IMR-90 (cell line): Measurements from ENCODE around the gene VPS18. TPM values are rescaled to one million over a fixed set of nuclear protein-coding genes. Genes with fewer than 3 reads are reported as not detected.

Experiments
- ATAC-seq: fragments of 200-7000 bp; cut with Tn5 transposase; 2 replicates; pipeline ENCODE4 v1.9.1; 2020; ENCODE audit warnings: low read depth, mild to moderate bottlenecking, moderate library complexity
- BruUV-seq: library from RNA; stranded (reverse); fragments of 400-500 nt; replicated peaks from 2 replicates; lab custom pipeline; 2021; lab: Mats Ljungman, UMichigan
- CTCF ChIA-PET: fragments of 300-600 bp; formaldehyde crosslinking; extraction: SDS; loops from one replicate; lab custom pipeline; 2021; ENCODE audit warnings: antibody characterized with exemption; lab: Yijun Ruan, JAX
- POLR2A ChIA-PET: fragments of 300-600 bp; sonication (Branson Sonifier 250); formaldehyde crosslinking; loops from one replicate; lab custom pipeline; 2022; ENCODE audit warnings: antibody characterized with exemption; ENCODE audit not compliant: unreplicated experiment; lab: Charles Lee
- DNase-seq: peaks from one replicate; pipeline ENCODE4 v3.0.0; 2013
- H2AFZ ChIP-seq: replicated peaks from 2 replicates; pipeline ENCODE3; 2013; ENCODE audit warnings: low read length, mild to moderate bottlenecking; ENCODE audit not compliant: poor library complexity
- H2AK5ac ChIP-seq: 2 replicates; pipeline ENCODE4 v1.6.1; 2013; ENCODE audit warnings: low read depth, low read length, inconsistent platforms
- H2AK9ac ChIP-seq: replicated peaks from 2 replicates; pipeline ENCODE3; 2013; ENCODE audit warnings: mild to moderate bottlenecking, low read depth, low read length, moderate library complexity; ENCODE audit not compliant: poor library complexity
- H2BK120ac ChIP-seq: 2 replicates; pipeline ENCODE4 v1.6.1; 2013; ENCODE audit warnings: low read depth, low read length, inconsistent platforms
- H2BK15ac ChIP-seq: 3 replicates; pipeline ENCODE4 v1.6.1; 2013; ENCODE audit warnings: low read depth, low read length, inconsistent platforms
- H2BK20ac ChIP-seq: 2 replicates; pipeline ENCODE4 v1.6.1; 2013; ENCODE audit warnings: low read depth, mild to moderate bottlenecking, inconsistent platforms, low read length, moderate library complexity
- H2BK5ac ChIP-seq: 2 replicates; pipeline ENCODE4 v1.6.1; 2013; ENCODE audit warnings: mild to moderate bottlenecking, low read depth, low read length, inconsistent platforms; ENCODE audit not compliant: poor library complexity, severe bottlenecking
- H3K14ac ChIP-seq: replicated peaks from 2 replicates; pipeline ENCODE4 v1.6.1; 2013; ENCODE audit warnings: low read depth, low read length, inconsistent platforms
- H3K18ac ChIP-seq: 2 replicates; pipeline ENCODE4 v1.6.1; 2013; ENCODE audit warnings: low read depth, low read length, control low read depth
- H3K23ac ChIP-seq: 2 replicates; pipeline ENCODE4 v1.6.1; 2013; ENCODE audit warnings: low read depth, low read length, inconsistent platforms
- H3K27ac ChIP-seq: 2 replicates; pipeline ENCODE4 v1.5.1; 2013; ENCODE audit warnings: mild to moderate bottlenecking, control low read depth, low read length; ENCODE audit not compliant: insufficient read depth
- H3K27me3 ChIP-seq: 2 replicates; pipeline ENCODE4 v1.6.1; 2013; ENCODE audit warnings: low read length; ENCODE audit not compliant: control insufficient read depth, insufficient read depth
- H3K36me3 ChIP-seq: 2 replicates; pipeline ENCODE4 v1.6.1; 2013; ENCODE audit warnings: low read length, mixed read lengths; ENCODE audit not compliant: control insufficient read depth, insufficient read depth
- H3K4ac ChIP-seq: 2 replicates; pipeline ENCODE4 v1.6.1; 2013; ENCODE audit warnings: low read depth, low read length, inconsistent platforms
- H3K4me1 ChIP-seq: 2 replicates; pipeline ENCODE4 v1.6.1; 2013; ENCODE audit warnings: low read length, mixed read lengths; ENCODE audit not compliant: control insufficient read depth, insufficient read depth
- H3K4me2 ChIP-seq: 2 replicates; pipeline ENCODE4 v1.6.1; 2013; ENCODE audit warnings: low read depth, mild to moderate bottlenecking, control low read depth, low read length, moderate library complexity
- H3K4me3 ChIP-seq: 2 replicates; pipeline ENCODE4 v1.5.1; 2013; ENCODE audit warnings: low read depth, mild to moderate bottlenecking, control low read depth, low read length, moderate library complexity; ENCODE audit not compliant: insufficient read depth
- H3K56ac ChIP-seq: 2 replicates; pipeline ENCODE4 v1.6.1; 2013; ENCODE audit warnings: low read length, inconsistent platforms; ENCODE audit not compliant: insufficient read depth; ENCODE audit errors: extremely low read depth
- H3K79me1 ChIP-seq, 2 experiments: 2 replicates each; pipeline ENCODE4 v1.6.1; 2013; ENCODE audit warnings: low read length in 2 of 2, inconsistent platforms in 1 of 2, low read depth in 1 of 2
- H3K9ac ChIP-seq: 2 replicates; pipeline ENCODE4 v1.6.1; 2013; ENCODE audit warnings: low read depth, low read length, control low read depth
- H3K9me1 ChIP-seq: 2 replicates; pipeline ENCODE4 v1.6.1; 2013; ENCODE audit warnings: low read length, inconsistent platforms; ENCODE audit not compliant: insufficient read depth
- H3K9me3 ChIP-seq: 2 replicates; pipeline ENCODE4 v1.6.1; 2013; ENCODE audit warnings: low read length; ENCODE audit not compliant: control insufficient read depth, insufficient read depth
- H4K20me1 ChIP-seq: 2 replicates; pipeline ENCODE4 v1.6.1; 2013; ENCODE audit warnings: low read length, inconsistent platforms; ENCODE audit not compliant: insufficient read depth
- H4K5ac ChIP-seq: 2 replicates; pipeline ENCODE4 v1.6.1; 2013; ENCODE audit warnings: mild to moderate bottlenecking, low read depth, low read length, control low read depth
- H4K8ac ChIP-seq, 2 experiments: 2 replicates each; pipeline ENCODE4 v1.6.1; 2013; ENCODE audit warnings: low read depth in 2 of 2, low read length in 2 of 2, control low read depth in 1 of 2, inconsistent platforms in 1 of 2
- H4K91ac ChIP-seq: 2 replicates; pipeline ENCODE4 v1.6.1; 2013; ENCODE audit warnings: low read depth, low read length, inconsistent platforms; ENCODE audit not compliant: insufficient read depth
- CEBPB ChIP-seq: IDR thresholded peaks from 2 replicates; pipeline ENCODE4 v1.6.1; 2012; ENCODE audit warnings: low read depth, low read length, improper control_type of control experiment
- CHD1 ChIP-seq: IDR thresholded peaks from 2 replicates; pipeline ENCODE4 v1.6.1; 2012; ENCODE audit warnings: low read depth, low read length, improper control_type of control experiment
- MAFK ChIP-seq: IDR thresholded peaks from 2 replicates; pipeline ENCODE4 v1.6.1; 2012; ENCODE audit warnings: low read depth, low read length, improper control_type of control experiment
- MAZ ChIP-seq: IDR thresholded peaks from 2 replicates; pipeline ENCODE4 v1.6.1; 2012; ENCODE audit warnings: low read depth, mild to moderate bottlenecking, low read length, improper control_type of control experiment, moderate library complexity, borderline replicate concordance
- MXI1 ChIP-seq: IDR thresholded peaks from 2 replicates; pipeline ENCODE4 v1.6.1; 2012; ENCODE audit warnings: low read depth, mild to moderate bottlenecking, low read length, moderate library complexity, borderline replicate concordance
- RFX5 ChIP-seq: IDR thresholded peaks from 2 replicates; pipeline ENCODE4 v1.8.0; 2012; ENCODE audit warnings: low read depth, mild to moderate bottlenecking, low read length, moderate library complexity
- SMC3 ChIP-seq: fragments of 150-350 bp; IDR thresholded peaks from 2 replicates; pipeline ENCODE4 v1.6.1; 2016; ENCODE audit warnings: low read depth, mild to moderate bottlenecking, antibody characterized with exemption, low read length, moderate library complexity
- WGBS, 2 experiments: methylation state at CpG; one replicate each; pipeline versions ENCODE4 v1.1.5 to v1.1.7; 2013; ENCODE audit warnings: missing lambda C conversion rate in 2 of 2; ENCODE audit not compliant: insufficient read length in 1 of 2; ENCODE audit errors: extremely low coverage in 2 of 2; 5-methylcytosine and 5-hydroxymethylcytosine counted together
- dilution Hi-C: fragments of 300-500 bp; cut with HindIII; formaldehyde crosslinking; loops from one replicate; pipeline ENCODE4 v1.14.3; 2018; ENCODE audit warnings: low sequenced_read_pairs; ENCODE audit not compliant: unreplicated experiment
- in situ Hi-C: fragments of 300-500 bp; cut with MboI; formaldehyde crosslinking; loops from 3 replicates; pipeline ENCODE4 v1.14.3; 2019; ENCODE audit warnings: low sequenced_read_pairs, inconsistent platforms, mixed read lengths
- intact Hi-C: fragments of 100-400 bp; cut with micrococcal nuclease; formaldehyde crosslinking; loops from 2 replicates; pipeline ENCODE4 v1.10.0; 2022
- polyA plus RNA-seq, 3 experiments: library from polyadenylated mRNA; depleted of rRNA; stranded (reverse); fragments of >200 nt; gene quantifications; 2 replicates each; pipeline ENCODE4 v1.2.3, GENCODE V29; 2012; ENCODE audit warnings: low replicate concordance in 1 of 3
- total RNA-seq: library from RNA; depleted of rRNA; stranded (reverse); fragments of >200 nt; gene quantifications from 2 replicates; pipeline ENCODE4 v1.2.3, GENCODE V29; 2012
- TF ChIP-seq, protein P1 (sequence below): fragments of 150-350 bp; IDR thresholded peaks from 2 replicates; pipeline ENCODE4 v1.6.1; 2017; ENCODE audit warnings: mild to moderate bottlenecking, antibody characterized with exemption, low read length, low read depth
- TF ChIP-seq, protein P2 (sequence below): fragments of 150-350 bp; IDR thresholded peaks from 2 replicates; pipeline ENCODE4 v1.6.1; 2016; ENCODE audit warnings: low read depth, mild to moderate bottlenecking, low read length, moderate library complexity, borderline replicate concordance

The VPS18 gene
- total and polyA plus RNA-seq, 2 of the 4 experiments (the other 2 are of a cell fraction): 19.3 to 32.3 TPM

DNA sequence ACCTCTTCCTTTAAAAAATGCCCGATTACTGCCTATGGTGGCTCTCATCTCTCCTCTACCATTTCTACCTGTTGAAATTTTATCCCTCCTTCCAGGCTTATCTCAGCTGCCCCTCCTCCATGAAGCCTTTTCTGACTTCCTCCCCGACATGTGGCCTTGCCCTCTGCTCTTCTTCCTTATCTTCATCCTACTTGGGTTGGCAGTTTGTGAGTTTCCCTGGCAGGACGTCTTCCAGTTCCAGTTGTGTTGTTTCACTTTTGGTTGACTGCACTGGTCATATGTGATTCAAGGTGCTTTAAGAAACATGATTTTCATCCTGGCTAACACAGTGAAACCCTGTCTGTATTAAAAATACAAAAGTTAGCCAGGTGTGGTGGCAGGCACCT lies 39.3 kb downstream of the VPS18 start:
- Histone ChIP-seq H3K27ac (no peak overlapping the region), H3K56ac (no peak overlapping the region), H2BK20ac (no peak overlapping the region), H3K18ac (no peak overlapping the region), H3K4ac (no peak overlapping the region), H4K91ac (no peak overlapping the region), H3K79me1 (peaks cover 0 to 83% of the 10 kb centered on the region in 2 experiments; a peak in 3 of 4 replicates), H4K5ac (no peak overlapping the region), H3K9me3 (no peaks in the 10 kb centered on the region), H3K36me3 (peaks cover 10% of the 10 kb centered on the region), H3K23ac (no peak overlapping the region), H3K9me1 (peaks cover 25% of the 10 kb centered on the region), H2AFZ (no peak overlapping the region), H3K9ac (no peak overlapping the region), H2BK120ac (no peak overlapping the region), H3K4me2 (no peak overlapping the region), H4K8ac (peak overlapping the region in 1 of 2 experiments; percentile 42; a peak in 1 of 4 replicates), H2AK5ac (peak overlapping the region; percentile 61; the same call in 1 of the 2 replicates), H4K20me1 (peaks cover 44% of the 10 kb centered on the region), H2AK9ac (no peak overlapping the region), H3K4me3 (no peak overlapping the region), H3K4me1 (peaks cover 25% of the 10 kb centered on the region), H3K14ac (no peak overlapping the region), H2BK5ac (no peak overlapping the region), H3K27me3 (peaks cover 4% of the 10 kb centered on the region), H2BK15ac (no peak overlapping the region)
- no TSS peak for BruUV-seq
- ATAC-seq (no peak), DNase-seq (no peak)
- dilution Hi-C loops (no loop called here), in situ Hi-C loops (no loop called here), intact Hi-C loops (no loop called here)
- TF ChIP-seq CEBPB: no peak
- TF ChIP-seq, protein P1, sequence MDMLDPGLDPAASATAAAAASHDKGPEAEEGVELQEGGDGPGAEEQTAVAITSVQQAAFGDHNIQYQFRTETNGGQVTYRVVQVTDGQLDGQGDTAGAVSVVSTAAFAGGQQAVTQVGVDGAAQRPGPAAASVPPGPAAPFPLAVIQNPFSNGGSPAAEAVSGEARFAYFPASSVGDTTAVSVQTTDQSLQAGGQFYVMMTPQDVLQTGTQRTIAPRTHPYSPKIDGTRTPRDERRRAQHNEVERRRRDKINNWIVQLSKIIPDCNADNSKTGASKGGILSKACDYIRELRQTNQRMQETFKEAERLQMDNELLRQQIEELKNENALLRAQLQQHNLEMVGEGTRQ: no peak
- no peak for TF ChIP-seq RFX5
- no peak for TF ChIP-seq CHD1
- no peak for TF ChIP-seq SMC3
- TF ChIP-seq MXI1: no peak
- no peak for TF ChIP-seq MAZ
- no peak for TF ChIP-seq MAFK
- TF ChIP-seq, protein P2, sequence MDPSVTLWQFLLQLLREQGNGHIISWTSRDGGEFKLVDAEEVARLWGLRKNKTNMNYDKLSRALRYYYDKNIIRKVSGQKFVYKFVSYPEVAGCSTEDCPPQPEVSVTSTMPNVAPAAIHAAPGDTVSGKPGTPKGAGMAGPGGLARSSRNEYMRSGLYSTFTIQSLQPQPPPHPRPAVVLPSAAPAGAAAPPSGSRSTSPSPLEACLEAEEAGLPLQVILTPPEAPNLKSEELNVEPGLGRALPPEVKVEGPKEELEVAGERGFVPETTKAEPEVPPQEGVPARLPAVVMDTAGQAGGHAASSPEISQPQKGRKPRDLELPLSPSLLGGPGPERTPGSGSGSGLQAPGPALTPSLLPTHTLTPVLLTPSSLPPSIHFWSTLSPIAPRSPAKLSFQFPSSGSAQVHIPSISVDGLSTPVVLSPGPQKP: no peak
- POLR2A ChIA-PET: no interaction called here
- CTCF ChIA-PET: interaction anchor here (2.3 kb wide), 1 partner anchor 85 kb away, joined by 7 read pairs; no protein-coding TSS in a partner anchor
- 100% methylated on average over 1 of the region's 3 CpGs; no CpG with 5 or more reads in 1 of the 2 experiments for WGBS, 2 experiments
